ENCODE results near the gene FOXA2.

DNA sequence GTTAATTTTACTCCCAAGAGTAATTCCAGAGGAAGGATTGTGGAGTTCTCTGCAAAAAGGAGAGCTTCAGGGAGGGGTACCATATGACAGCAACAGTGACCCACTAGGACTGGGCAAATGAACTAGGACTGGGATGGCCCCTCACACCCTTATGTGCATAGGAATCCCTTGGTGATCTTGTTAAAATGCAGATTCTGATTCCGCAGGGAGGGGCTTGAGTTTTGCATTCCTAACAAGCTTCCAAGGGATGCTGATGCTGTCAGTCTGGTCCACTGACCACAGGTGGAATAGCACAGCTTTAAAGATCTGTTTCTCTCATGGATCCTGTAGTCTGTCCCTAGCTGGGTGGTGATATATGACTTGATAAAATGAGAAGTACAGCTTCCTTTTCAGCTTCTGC, 6.3 kb upstream of the FOXA2 start:
- TF ChIP-seq POLR2A (IDR thresholded peaks at IDR 0.05; ENCODE audit: low read depth) (no peak), CTCF (IDR thresholded peaks at IDR 0.05) (no peak), POLR2AphosphoS5 (IDR thresholded peaks at IDR 0.05) (no peak)

Measured in esophagus muscularis mucosa (tissue), 3 donors.